ENCODE results near the gene RABGAP1L. TPM values are rescaled to one million over a fixed set of nuclear protein-coding genes. Genes with fewer than 3 reads are reported as not detected.

RABGAP1L gene
- total and polyA plus RNA-seq, 2 donors (not counting 3 experiments of a cell fraction or from before 2014, with no cell fraction given): 6.4 to 22.2 TPM

GRCh38 chr1:174642393-174642792 lies 483.1 kb downstream of the RABGAP1L start:
- no peaks in the 10 kb centered on the region for H3K79me2 ChIP-seq (ENCODE audit: control insufficient read depth, insufficient read depth, low read length)

More at GRCh38 chr1:174642393-174642792, 483.1 kb downstream of the RABGAP1L start:
- no TSS peak for BruUV-seq (replicated peaks)
- TF ChIP-seq POLR2A (IDR thresholded peaks at IDR 0.05; ENCODE audit: low read depth, low read length) (no peak), MYC (IDR thresholded peaks at IDR 0.05; ENCODE audit: low read depth, low read length) (no peak), CTCF (IDR thresholded peaks at IDR 0.05; ENCODE audit: extremely low read depth in 1 of 2, insufficient read depth in 1 of 2, low read depth in 1 of 2, low read length in 2 of 2) (no peak), FOS (IDR thresholded peaks at IDR 0.05; ENCODE audit: borderline replicate concordance, insufficient read depth, low read length) (no peak), JUN (IDR thresholded peaks at IDR 0.05; ENCODE audit: borderline replicate concordance, insufficient read depth, insufficient read length, low read depth) (no peak), GATA2 (IDR thresholded peaks at IDR 0.05; ENCODE audit: insufficient read depth, insufficient read length, low read depth, low read length) (no peak), EZH2 (IDR thresholded peaks at IDR 0.05; ENCODE audit: borderline replicate concordance, low read depth, low read length, severe bottlenecking) (no peak), POLR2AphosphoS5 (IDR thresholded peaks at IDR 0.05; ENCODE audit: insufficient read depth, low read depth, low read length) (no peak)
- TF ChIP-seq, protein P1, sequence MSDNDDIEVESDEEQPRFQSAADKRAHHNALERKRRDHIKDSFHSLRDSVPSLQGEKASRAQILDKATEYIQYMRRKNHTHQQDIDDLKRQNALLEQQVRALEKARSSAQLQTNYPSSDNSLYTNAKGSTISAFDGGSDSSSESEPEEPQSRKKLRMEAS (IDR thresholded peaks at IDR 0.05; ENCODE audit: insufficient read depth, insufficient read length): no peak
- Histone ChIP-seq H3K36me3 (ENCODE audit: control insufficient read depth in 2 of 2, extremely low read depth in 1 of 2, insufficient read depth in 2 of 2, low read length in 2 of 2) (no peaks in the 10 kb centered on the region), H2AFZ (ENCODE audit: low read depth, low read length) (no peak overlapping the region), H3K27ac (ENCODE audit: insufficient read depth, low read depth, low read length) (no peak overlapping the region), H3K9ac (replicated peaks; ENCODE audit: extremely low read depth, insufficient read depth, low read length) (no peak overlapping the region), H3K27me3 (ENCODE audit: control insufficient read depth in 2 of 2, insufficient read depth in 2 of 2, low read length in 2 of 2) (no peaks in the 10 kb centered on the region), H3K9me3 (replicated peaks; ENCODE audit: control insufficient read depth, insufficient read depth, low read length) (no peaks in the 10 kb centered on the region), H3K4me3 (replicated peaks in 1 of 3; ENCODE audit: insufficient read depth in 1 of 3, low read depth in 1 of 3, low read length in 3 of 3) (no peak overlapping the region), H3K4me1 (ENCODE audit: control insufficient read depth, extremely low read depth, insufficient read depth, low read length) (no peaks in the 10 kb centered on the region), H4K20me1 (replicated peaks; ENCODE audit: control insufficient read depth, extremely low read depth, insufficient read depth, low read length) (no peaks in the 10 kb centered on the region), H3K9me1 (replicated peaks; ENCODE audit: control insufficient read depth, extremely low read depth, insufficient read depth, low read length) (no peaks in the 10 kb centered on the region), H3K4me2 (ENCODE audit: insufficient read depth, low read length) (no peak overlapping the region)
- DNase-seq (ENCODE audit: low read depth, low spot score) (no peak), FAIRE-seq (no peak)
- ChIA-PET POLR2A (no interaction called here), CTCF (no interaction called here)
- intact Hi-C loops (cut with micrococcal nuclease): no loop called here
- dilution Hi-C loops (cut with MboI; ENCODE audit: extremely low pct_ligation_motif_present, low sequenced_read_pairs): no loop called here

All from endothelial cell of umbilical vein (primary cell).